Muscle layer of colon (tissue), 2 donors: ENCODE measurements around the gene MCF2L.

Experiments
- H3K27ac ChIP-seq: one replicate; pipeline ENCODE4 v1.7.0; 2013; ENCODE audit warnings: low read depth, mild to moderate bottlenecking, low read length, moderate library complexity
- H3K27me3 ChIP-seq, 2 donors: one replicate each; pipeline ENCODE4 v1.7.0; 2013; ENCODE audit warnings: low read length in 2 of 2, mild to moderate bottlenecking in 2 of 2; ENCODE audit not compliant: insufficient read depth in 2 of 2, control insufficient read depth in 1 of 2
- H3K36me3 ChIP-seq: one replicate; pipeline ENCODE4 v1.7.0; 2013; ENCODE audit warnings: mild to moderate bottlenecking, low read length; ENCODE audit not compliant: insufficient read depth
- H3K4me1 ChIP-seq: one replicate; pipeline ENCODE4 v1.7.0; 2013; ENCODE audit warnings: mild to moderate bottlenecking, low read length; ENCODE audit not compliant: insufficient read depth
- H3K4me3 ChIP-seq, 2 donors: one replicate each; pipeline ENCODE4 v1.7.0; 2013; ENCODE audit warnings: low read length in 2 of 2, low read depth in 1 of 2, mild to moderate bottlenecking in 1 of 2, moderate library complexity in 1 of 2
- H3K9ac ChIP-seq: one replicate; pipeline ENCODE4 v1.7.0; 2013; ENCODE audit warnings: low read length
- H3K9me3 ChIP-seq: one replicate; pipeline ENCODE4 v1.7.0; 2013; ENCODE audit warnings: mild to moderate bottlenecking, low read length
- donor health status: abdominal sarcoma.
- donor health status: Adenocarcinoma of cecum.

Gene MCF2L

DNA sequence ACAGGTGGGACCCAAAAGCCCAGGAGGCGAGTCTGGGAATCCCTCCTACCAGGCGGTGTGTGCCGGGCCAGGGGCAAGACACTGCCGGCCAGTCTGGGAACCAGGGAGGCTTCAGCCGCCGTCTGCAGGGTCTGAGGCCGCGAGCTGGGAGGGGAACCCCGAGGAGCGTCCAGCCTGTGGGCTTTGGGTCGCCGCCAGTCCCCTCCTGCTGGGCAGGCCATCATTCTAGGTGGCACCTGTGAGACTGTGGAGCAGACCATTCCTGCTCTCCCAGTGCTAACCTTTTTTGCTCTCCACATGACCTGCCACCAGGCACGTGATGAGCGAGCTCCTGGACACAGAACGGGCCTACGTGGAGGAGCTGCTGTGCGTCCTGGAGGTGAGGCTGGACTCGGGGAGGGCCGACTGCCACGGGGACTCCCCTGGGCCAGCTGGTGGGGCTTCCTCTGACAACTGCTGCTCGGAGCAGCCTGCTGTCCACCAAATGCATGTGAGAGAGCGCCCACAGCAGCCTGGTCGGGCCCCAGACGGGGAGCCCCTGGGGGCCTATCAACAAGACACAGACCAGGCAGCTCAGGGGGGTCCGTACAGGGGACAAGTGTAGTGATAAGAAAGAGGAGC lies 112.0 kb downstream of the MCF2L start:
- Histone ChIP-seq H3K36me3 (no peaks in the 10 kb centered on the region), H3K27me3 (no peaks in the 10 kb centered on the region), H3K9me3 (no peaks in the 10 kb centered on the region), H3K9ac (no peak overlapping the region), H3K4me3 (no peak overlapping the region), H3K27ac (no peak overlapping the region), H3K4me1 (no peaks in the 10 kb centered on the region)

GRCh38 chr13:113082198-113083021 lies 113.4 kb downstream of the MCF2L start:
- Histone ChIP-seq H3K27ac (no peak overlapping the region), H3K4me1 (no peaks in the 10 kb centered on the region), H3K27me3 (no peaks in the 10 kb centered on the region), H3K36me3 (no peaks in the 10 kb centered on the region), H3K4me3 (no peak overlapping the region), H3K9me3 (no peaks in the 10 kb centered on the region), H3K9ac (no peak overlapping the region)

DNA sequence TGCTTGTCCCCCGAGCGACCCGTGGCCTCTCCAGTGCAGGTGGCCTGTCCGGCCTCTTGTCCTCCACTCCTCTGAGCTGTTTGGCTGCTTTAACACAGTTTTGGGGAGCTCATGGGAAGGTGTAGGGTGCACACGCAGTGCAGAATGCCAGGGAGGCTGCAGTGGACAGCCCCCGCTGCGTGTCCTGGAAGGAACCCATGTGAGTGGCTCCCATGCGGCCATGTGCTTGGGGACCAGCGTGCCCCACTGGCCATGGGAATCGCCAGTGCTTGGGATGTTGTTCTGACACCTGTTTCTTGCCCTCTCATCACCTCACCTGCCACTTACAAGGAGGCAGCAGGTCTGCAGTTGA lies 114.0 kb downstream of the MCF2L start:
- no peaks in the 10 kb centered on the region for H3K36me3 ChIP-seq
- H3K27ac ChIP-seq: no peak overlapping the region
- no peak overlapping the region for H3K9ac ChIP-seq

GRCh38 chr13:113083402-113084061 lies 114.5 kb downstream of the MCF2L start:
- Histone ChIP-seq H3K27ac (no peak overlapping the region), H3K4me1 (no peaks in the 10 kb centered on the region), H3K27me3 (no peaks in the 10 kb centered on the region), H3K36me3 (no peaks in the 10 kb centered on the region), H3K9me3 (no peaks in the 10 kb centered on the region), H3K4me3 (no peak overlapping the region), H3K9ac (no peak overlapping the region)

More for the DNA sequence above, 114.0 kb downstream of the MCF2L start:
- Histone ChIP-seq H3K4me3 (no peak overlapping the region), H3K27me3 (no peaks in the 10 kb centered on the region), H3K9me3 (no peaks in the 10 kb centered on the region), H3K4me1 (no peaks in the 10 kb centered on the region)

DNA sequence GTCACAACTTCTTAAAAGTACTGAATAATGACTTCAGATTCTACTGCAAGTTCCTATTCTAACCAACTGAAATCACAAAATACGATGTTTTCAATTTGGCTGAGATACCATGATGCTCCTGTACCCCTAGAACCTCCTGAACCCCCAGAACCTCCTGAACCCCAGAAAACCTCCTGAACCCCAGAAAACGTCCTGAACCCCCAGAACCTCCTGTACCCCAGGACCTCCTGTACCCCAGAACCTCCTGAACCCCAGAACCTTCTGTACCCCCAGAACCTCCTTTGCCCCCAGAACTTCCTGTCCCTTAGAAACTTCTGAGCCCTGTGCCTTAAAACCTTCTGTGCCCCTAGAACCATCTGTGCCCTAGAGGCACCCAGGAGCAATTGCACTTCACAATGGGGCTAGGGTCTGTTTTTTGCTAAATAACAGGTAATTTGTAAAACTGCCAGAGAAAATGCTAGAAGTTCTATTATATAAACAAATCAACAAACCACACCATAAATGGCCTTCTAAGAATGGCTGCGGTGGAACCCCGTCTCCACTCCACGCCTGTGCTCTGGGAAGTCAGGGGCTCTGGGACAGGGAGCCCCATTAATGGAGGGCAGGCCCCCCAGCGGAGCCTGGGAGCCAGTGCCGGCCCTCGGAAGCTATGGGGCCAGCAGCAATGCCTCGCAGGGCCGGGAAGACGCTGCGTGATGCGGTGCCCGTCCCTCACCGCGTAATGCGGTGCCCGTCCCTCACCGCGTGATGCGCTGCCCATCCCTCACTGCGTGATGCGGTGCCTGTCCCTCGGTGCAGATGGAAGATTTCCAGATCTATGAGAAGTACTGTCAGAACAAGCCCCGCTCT lies 115.3 kb downstream of the MCF2L start:
- no peaks in the 10 kb centered on the region for H3K36me3 ChIP-seq
- H3K4me3 ChIP-seq: no peak overlapping the region
- H3K4me1 ChIP-seq: no peaks in the 10 kb centered on the region
- H3K9me3 ChIP-seq: no peaks in the 10 kb centered on the region
- no peaks in the 10 kb centered on the region for H3K27me3 ChIP-seq
- no peak overlapping the region for H3K9ac ChIP-seq
- no peak overlapping the region for H3K27ac ChIP-seq

- H3K9ac ChIP-seq: no peak overlapping the region
- H3K4me3 ChIP-seq: no peak overlapping the region
- H3K27me3 ChIP-seq: no peaks in the 10 kb centered on the region
- no peaks in the 10 kb centered on the region for H3K36me3 ChIP-seq
- H3K9me3 ChIP-seq: no peaks in the 10 kb centered on the region
- no peaks in the 10 kb centered on the region for H3K4me1 ChIP-seq
- no peak overlapping the region for H3K27ac ChIP-seq
Observed at GRCh38 chr13:113084943-113085540, 116.0 kb downstream of the MCF2L start.

DNA sequence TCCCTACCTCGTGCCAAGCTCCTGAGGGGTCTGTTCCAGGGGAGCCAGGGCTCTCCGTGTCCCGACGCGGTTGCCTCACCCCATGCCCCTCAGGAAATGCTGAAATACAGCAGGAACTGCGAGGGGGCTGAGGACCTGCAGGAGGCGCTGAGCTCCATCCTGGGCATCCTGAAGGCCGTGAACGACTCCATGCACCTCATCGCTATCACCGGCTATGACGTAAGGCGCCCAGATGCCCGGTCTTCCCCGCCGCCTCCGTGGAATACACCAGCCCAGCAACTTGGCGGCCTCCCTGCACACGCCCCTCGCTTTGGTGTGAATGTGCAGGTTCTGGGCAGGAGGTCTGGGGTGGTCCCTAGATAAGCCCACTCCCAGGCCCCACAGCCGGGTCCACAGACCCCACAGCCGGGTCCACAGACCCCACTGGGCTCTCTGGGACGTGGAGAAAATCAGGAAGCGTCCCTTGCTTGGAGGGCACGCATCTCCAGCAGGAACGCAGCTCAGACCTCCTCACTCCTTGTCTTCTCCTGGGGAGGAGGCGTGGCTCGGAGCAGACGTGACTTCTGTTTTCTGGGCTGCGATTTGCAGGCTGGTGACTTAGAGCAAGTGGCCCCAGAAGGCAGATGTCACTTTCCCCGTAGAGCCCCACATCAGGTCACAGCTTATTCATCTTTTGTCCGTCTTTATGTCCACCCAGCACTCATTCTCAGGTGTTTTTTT lies 117.2 kb downstream of the MCF2L start:
- H3K27ac ChIP-seq: no peak overlapping the region
- no peak overlapping the region for H3K9ac ChIP-seq
- H3K4me3 ChIP-seq: no peak overlapping the region
- no peaks in the 10 kb centered on the region for H3K27me3 ChIP-seq
- H3K36me3 ChIP-seq: no peaks in the 10 kb centered on the region
- H3K9me3 ChIP-seq: no peaks in the 10 kb centered on the region
- no peaks in the 10 kb centered on the region for H3K4me1 ChIP-seq

- Histone ChIP-seq H3K9ac (no peak overlapping the region), H3K27me3 (no peaks in the 10 kb centered on the region), H3K9me3 (no peaks in the 10 kb centered on the region), H3K4me3 (no peak overlapping the region), H3K27ac (no peak overlapping the region), H3K36me3 (no peaks in the 10 kb centered on the region), H3K4me1 (no peaks in the 10 kb centered on the region)
Observed at GRCh38 chr13:113086991-113087922, 118.2 kb downstream of the MCF2L start.

GRCh38 chr13:113087923-113088690 lies 119.1 kb downstream of the MCF2L start:
- Histone ChIP-seq H3K4me3 (no peak overlapping the region), H3K4me1 (no peaks in the 10 kb centered on the region), H3K36me3 (no peaks in the 10 kb centered on the region), H3K9me3 (no peaks in the 10 kb centered on the region), H3K9ac (no peak overlapping the region), H3K27me3 (no peaks in the 10 kb centered on the region), H3K27ac (no peak overlapping the region)
